ENCODE measurements around the gene JADE2. TPM values are rescaled to one million over a fixed set of nuclear protein-coding genes. Genes with fewer than 3 reads are reported as not detected.

Gene JADE2
- total and polyA plus RNA-seq, 7 donors = 4.9 to 53.8 (median 38.5) TPM

DNA sequence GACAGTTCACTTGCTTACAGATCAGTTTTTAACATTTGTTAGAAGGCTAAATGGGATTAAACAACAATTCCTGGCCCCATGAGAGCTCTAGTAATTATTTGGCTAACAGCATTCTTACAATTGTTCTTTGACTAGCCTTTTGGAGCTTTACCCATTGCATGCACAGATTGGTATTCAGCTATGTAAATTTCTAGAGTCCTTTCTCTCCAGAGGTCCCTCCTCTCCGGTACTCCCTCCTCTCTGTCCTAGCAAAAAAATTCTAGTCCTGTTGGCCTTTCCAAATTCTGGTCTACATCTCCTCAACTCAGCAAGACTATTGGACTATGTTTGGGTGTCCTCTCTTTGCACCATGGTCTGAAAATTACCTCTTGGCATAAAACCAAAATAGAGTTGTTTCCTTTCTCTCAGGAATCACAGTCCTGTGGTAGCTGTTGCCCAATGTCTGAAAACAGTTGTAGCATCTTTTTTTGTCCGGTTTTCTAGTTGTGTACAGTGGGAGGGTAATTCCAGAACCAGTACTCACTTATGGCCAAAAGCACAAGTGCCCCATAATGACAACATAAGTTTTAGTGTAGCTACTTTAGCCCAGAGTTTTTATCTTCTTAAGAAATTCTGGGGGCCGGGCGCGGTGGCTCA lies 89.1 kb downstream of the JADE2 start:
- no peak overlapping the region for H3K27ac ChIP-seq
- H3K36me3 ChIP-seq = peaks cover 17 to 97% (median 38%) of the 10 kb centered on the region in 4 donors
- no peaks in the 10 kb centered on the region for H3K9me3 ChIP-seq
- no peak overlapping the region for H3K4me3 ChIP-seq
- intact Hi-C loops (cut with DNase I) = no loop called here
- H3K4me1 ChIP-seq = no peaks in the 10 kb centered on the region
- no peak for DNase-seq
- H3K27me3 ChIP-seq = no peaks in the 10 kb centered on the region
- WGBS, 2 donors = 95 to 97% methylated on average over 5 of the region's 5 CpGs
- TF ChIP-seq POLR2A (IDR thresholded peaks at IDR 0.05) (no peak), POLR2AphosphoS5 (IDR thresholded peaks at IDR 0.05) (no peak)

GRCh38 chr5:134620634-134621033 lies 95.2 kb downstream of the JADE2 start:
- Histone ChIP-seq H3K27ac (no peak overlapping the region), H3K27me3 (no peaks in the 10 kb centered on the region), H3K9me3 (no peaks in the 10 kb centered on the region), H3K4me3 (no peak overlapping the region), H3K4me1 (no peaks in the 10 kb centered on the region), H3K36me3 (peaks cover 29 to 81% (median 39%) of the 10 kb centered on the region in 4 donors)
- no peak for DNase-seq
- intact Hi-C loops (cut with DNase I) = no loop called here
- TF ChIP-seq EP300 (IDR thresholded peaks at IDR 0.05) (no peak), CTCF (IDR thresholded peaks at IDR 0.05) (no peak)
- 94% methylated on average over 2 of the region's 2 CpGs for WGBS, 2 donors

DNA sequence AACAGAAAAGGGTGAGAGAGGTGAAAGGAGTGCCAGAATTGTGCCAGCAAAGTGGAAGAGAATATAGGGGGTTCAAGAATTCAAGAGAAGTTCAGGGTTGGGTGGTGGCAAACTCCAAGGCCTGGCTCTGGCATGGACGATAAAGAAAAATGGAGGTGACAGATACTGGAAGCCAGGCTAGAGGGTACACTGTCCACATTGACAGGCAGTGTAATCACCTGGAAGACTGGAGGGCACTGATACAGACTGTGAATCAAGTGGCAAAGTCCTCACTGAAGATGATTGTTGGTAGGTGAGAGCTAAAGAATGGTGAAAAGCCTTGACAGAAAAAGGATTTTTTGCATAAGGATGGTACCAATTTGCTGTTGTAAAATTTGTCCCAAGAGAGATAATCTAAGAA lies 100.1 kb downstream of the JADE2 start:
- DNase-seq = no peak
- Histone ChIP-seq H3K27ac (no peak overlapping the region), H3K27me3 (no peaks in the 10 kb centered on the region), H3K4me1 (no peaks in the 10 kb centered on the region), H3K36me3 (peaks cover 7 to 32% (median 10%) of the 10 kb centered on the region in 4 donors), H3K4me3 (no peak overlapping the region), H3K9me3 (no peaks in the 10 kb centered on the region)
- WGBS, 2 donors = 93 to 97% methylated on average over 1 of the region's 1 CpG
- intact Hi-C loops (cut with DNase I) = no loop called here
- TF ChIP-seq EP300 (IDR thresholded peaks at IDR 0.05) (no peak), POLR2AphosphoS5 (IDR thresholded peaks at IDR 0.05) (no peak), CTCF (IDR thresholded peaks at IDR 0.05) (no peak), POLR2A (IDR thresholded peaks at IDR 0.05) (no peak)

- WGBS, 2 donors = 31 to 66% methylated on average over 2 of the region's 2 CpGs
- intact Hi-C loops (cut with DNase I) = no loop called here
- no peak for DNase-seq
- Histone ChIP-seq H3K4me1 (peaks cover 0 to 7% (median 5%) of the 10 kb centered on the region in 4 donors), H3K36me3 (peaks cover 0 to 22% (median 7%) of the 10 kb centered on the region in 4 donors), H3K27me3 (no peaks in the 10 kb centered on the region), H3K9me3 (no peaks in the 10 kb centered on the region), H3K4me3 (no peak overlapping the region), H3K27ac (no peak overlapping the region)
- TF ChIP-seq EP300 (IDR thresholded peaks at IDR 0.05) (no peak), POLR2A (IDR thresholded peaks at IDR 0.05) (no peak), POLR2AphosphoS5 (IDR thresholded peaks at IDR 0.05) (no peak), CTCF (IDR thresholded peaks at IDR 0.05) (no peak)
These were observed 101.0 kb downstream of the JADE2 start for GRCh38 chr5:134626369-134627014.

Small RNA genes lying within 50 kb of the gene (small RNA-seq; reads per million reads assigned to genes)
- gene RN7SL541P (0 reads per million in 3 donors), gene RNU6-456P (0 reads per million in 3 donors)

Other genes with a start within 250 kb of the JADE2 start
- 10 to 100 TPM in 1 of 4 donors, 1 to 10 TPM in 3; 3.3 to 10.5 (median 6.2) TPM for gene CDKL3, start 158.5 kb upstream of the JADE2 start, total RNA-seq
- 1 to 10 TPM in 1 of 3 donors, under 1 TPM in 1, not detected in 1; 0.93 to 1.8 TPM for gene CDKL3, start 158.5 kb upstream of the JADE2 start, polyA plus RNA-seq
- 100 to 1,000 TPM in 1 of 4 donors, 10 to 100 TPM in 3; 72.2 to 122 (median 93.9) TPM for gene UBE2B, start 154.1 kb upstream of the JADE2 start, total RNA-seq
- 100 to 1,000 TPM in 2 of 3 donors, 10 to 100 TPM in 1; 66.8 to 158 (median 148) TPM for gene UBE2B, start 154.1 kb upstream of the JADE2 start, polyA plus RNA-seq
- gene CDKN2AIPNL, start 113.8 kb upstream of the JADE2 start, total RNA-seq = 10 to 100 TPM; 18.9 to 28.5 (median 21.3) TPM
- 10 to 100 TPM; 20.4 to 42.5 (median 27.2) TPM for gene CDKN2AIPNL, start 113.8 kb upstream of the JADE2 start, polyA plus RNA-seq
- 10 to 100 TPM; 19.4 to 41.3 (median 36.3) TPM for gene SAR1B, start 107.2 kb downstream of the JADE2 start, total RNA-seq
- gene SAR1B, start 107.2 kb downstream of the JADE2 start, polyA plus RNA-seq = 10 to 100 TPM; 18.6 to 40.7 (median 32.8) TPM
- gene SEC24A, start 123.1 kb downstream of the JADE2 start, total RNA-seq = 10 to 100 TPM; 14.8 to 21.0 (median 17.0) TPM
- gene SEC24A, start 123.1 kb downstream of the JADE2 start, polyA plus RNA-seq = 10 to 100 TPM in 2 of 3 donors, 1 to 10 TPM in 1; 7.2 to 11.8 (median 11.2) TPM
- 10 to 100 TPM; 60.5 to 81.3 (median 65.1) TPM for gene CAMLG, start 212.9 kb downstream of the JADE2 start, total RNA-seq
- 10 to 100 TPM; 27.0 to 54.7 (median 28.9) TPM for gene CAMLG, start 212.9 kb downstream of the JADE2 start, polyA plus RNA-seq
- 10 to 100 TPM; 35.0 to 53.6 (median 41.9) TPM for gene DDX46, start 233.1 kb downstream of the JADE2 start, total RNA-seq
- gene DDX46, start 233.1 kb downstream of the JADE2 start, polyA plus RNA-seq = 10 to 100 TPM; 11.4 to 26.4 (median 13.2) TPM

Data from sigmoid colon (tissue), 7 donors.